HUES64 (cell line): Measurements from ENCODE around the gene P3H3.

Experiments
- H3K27ac ChIP-seq: 2 replicates; pipeline ENCODE4 v1.7.0; 2013; ENCODE audit warnings: low read depth, low read length, inconsistent platforms
- H3K27me3 ChIP-seq: 2 replicates; pipeline ENCODE4 v1.6.1; 2013; ENCODE audit warnings: mild to moderate bottlenecking, low read length; ENCODE audit not compliant: insufficient read depth
- H3K36me3 ChIP-seq: 2 replicates; pipeline ENCODE4 v1.6.1; 2013; ENCODE audit warnings: mild to moderate bottlenecking, low read length; ENCODE audit not compliant: insufficient read depth
- H3K4me1 ChIP-seq: 2 replicates; pipeline ENCODE4 v1.6.1; 2013; ENCODE audit warnings: mild to moderate bottlenecking, low read length, moderate library complexity; ENCODE audit not compliant: insufficient read depth
- H3K4me3 ChIP-seq: 2 replicates; pipeline ENCODE4 v1.5.1; 2013; ENCODE audit warnings: mild to moderate bottlenecking, low read length, moderate library complexity
- H3K9ac ChIP-seq: 2 replicates; pipeline ENCODE4 v1.6.1; 2013; ENCODE audit warnings: mild to moderate bottlenecking, low read depth, low read length
- H3K9me3 ChIP-seq: 2 replicates; pipeline ENCODE4 v1.6.1; 2013; ENCODE audit warnings: low read depth, low read length; ENCODE audit not compliant: insufficient read depth
- WGBS: fragments of 150-250, 120-280 bp; methylation state at CpG from one replicate; pipeline ENCODE4 v1.1.7; 2013; ENCODE audit warnings: missing lambda C conversion rate; 5-methylcytosine and 5-hydroxymethylcytosine counted together

The P3H3 gene

DNA sequence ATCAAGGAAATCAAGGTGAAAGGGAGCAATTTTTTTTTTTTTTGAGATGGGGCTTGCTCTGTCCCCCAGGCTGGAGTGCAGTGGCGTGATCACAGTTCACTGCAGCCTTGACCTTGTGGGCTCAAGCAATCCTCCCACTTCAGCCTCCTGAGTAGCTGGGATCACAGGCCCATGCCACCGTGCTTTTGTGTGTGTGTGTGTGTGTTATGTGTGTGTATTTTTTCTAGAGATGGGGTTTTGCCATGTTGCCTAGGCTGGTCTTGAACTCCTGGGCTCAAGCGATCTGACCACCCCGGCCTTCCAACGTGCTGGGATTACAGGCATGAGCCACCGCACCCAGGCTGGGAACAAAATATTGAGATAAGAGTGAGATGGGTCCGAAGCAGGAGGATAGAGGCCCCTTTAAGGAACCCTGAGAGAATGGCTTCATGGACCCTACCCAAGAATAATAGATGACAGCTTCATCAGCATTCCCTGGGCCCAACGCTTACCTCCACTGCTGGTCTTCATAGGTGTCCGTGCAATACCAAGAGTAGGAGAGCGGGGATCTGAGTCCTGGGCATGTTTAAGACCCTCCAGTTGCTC, 21.9 kb downstream of the P3H3 start:
- no peak overlapping the region for H3K27ac ChIP-seq
- H3K9ac ChIP-seq = peak overlapping the region; percentile 67
- peaks cover 51% of the 10 kb centered on the region for H3K36me3 ChIP-seq
- H3K9me3 ChIP-seq = no peaks in the 10 kb centered on the region
- H3K4me3 ChIP-seq = peak overlapping the region; percentile 70
- no peaks in the 10 kb centered on the region for H3K27me3 ChIP-seq
- WGBS = 86% methylated on average over 10 of the region's 10 CpGs
- H3K4me1 ChIP-seq = peaks cover 10% of the 10 kb centered on the region

- Histone ChIP-seq H3K4me3 (peak overlapping the region; percentile 70), H3K27me3 (no peaks in the 10 kb centered on the region), H3K9ac (peak overlapping the region; percentile 67), H3K9me3 (no peaks in the 10 kb centered on the region), H3K27ac (peak overlapping the region; percentile 19; the same call in 1 of the 2 replicates), H3K4me1 (peaks cover 10% of the 10 kb centered on the region), H3K36me3 (peaks cover 50% of the 10 kb centered on the region)
- WGBS = 9% methylated on average over 16 of the region's 16 CpGs
These were observed 22.6 kb downstream of the P3H3 start for GRCh38 chr12:6850796-6851152.

DNA sequence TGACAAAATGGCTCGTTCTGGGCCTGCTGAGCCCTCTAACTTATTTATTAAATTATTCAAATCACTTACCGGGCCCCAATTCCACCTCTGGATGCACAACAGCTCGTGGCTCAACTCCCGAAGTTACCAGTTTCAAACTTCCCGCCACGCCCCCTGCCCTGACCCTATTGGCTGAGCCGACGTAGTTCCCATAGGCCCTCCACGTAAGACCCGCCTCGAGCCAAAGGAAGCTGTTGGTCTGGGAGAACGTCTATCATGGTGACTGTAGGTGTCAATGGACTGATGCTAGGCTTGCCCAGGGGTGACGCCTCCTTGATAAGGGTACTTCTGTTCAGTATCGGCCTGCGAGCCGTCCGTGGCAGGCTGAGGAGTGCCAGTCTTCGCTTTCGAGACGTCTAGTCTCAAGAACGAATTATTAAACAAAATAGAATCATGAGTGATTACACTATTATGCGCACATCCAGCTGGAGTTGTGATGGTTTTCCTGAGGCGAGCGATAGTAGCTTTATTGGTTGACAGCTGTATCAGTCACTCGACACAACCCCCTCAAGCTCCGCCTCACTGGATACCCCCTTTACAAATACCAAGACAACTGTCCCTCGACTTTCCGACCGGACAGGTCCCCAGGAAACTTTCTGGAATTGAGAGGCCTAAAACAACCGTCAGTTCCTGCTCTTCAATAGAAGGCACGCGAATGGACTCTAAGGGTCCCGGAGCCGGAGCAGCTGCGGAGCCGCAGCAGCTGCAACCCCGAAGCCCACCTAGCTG, 23.1 kb downstream of the P3H3 start, which contains the start of gene CDCA3:
Gene CDCA3, minus strand, starts transcription at position 134 of the 768 bp plus-strand sequence. CDS start 334 bp downstream, outside the sequence.
- H3K4me3 ChIP-seq = peak within 1 kb of the TSS; percentile 70
- peaks cover 50% of the 10 kb centered on the region for H3K36me3 ChIP-seq
- under 1% methylated on average over 36 of the region's 37 CpGs for WGBS
- H3K4me1 ChIP-seq = peaks cover 10% of the 10 kb centered on the region
- H3K27ac ChIP-seq = peak within 1 kb of the TSS; percentile 76; the same call in 1 of the 2 replicates
- peak within 1 kb of the TSS; percentile 76 for H3K9ac ChIP-seq
- no peaks in the 10 kb centered on the region for H3K27me3 ChIP-seq
- no peaks in the 10 kb centered on the region for H3K9me3 ChIP-seq

- H3K27me3 ChIP-seq = no peaks in the 10 kb centered on the region
- peaks cover 50% of the 10 kb centered on the region for H3K36me3 ChIP-seq
- under 1% methylated on average over 65 of the region's 65 CpGs for WGBS
- H3K27ac ChIP-seq = peak within 1 kb of the TSS; percentile 76; the same call in 1 of the 2 replicates
- H3K9me3 ChIP-seq = no peaks in the 10 kb centered on the region
- H3K4me3 ChIP-seq = peak within 1 kb of the TSS; percentile 70
- H3K9ac ChIP-seq = peak within 1 kb of the TSS; percentile 76
- peaks cover 10% of the 10 kb centered on the region for H3K4me1 ChIP-seq
These were observed 23.9 kb downstream of the P3H3 start, which contains the start of gene USP5 for GRCh38 chr12:6851921-6852650. TSS of gene USP5 (plus strand) at chr12:6852150. CDS start at chr12:6852180, 30 bp downstream.

DNA sequence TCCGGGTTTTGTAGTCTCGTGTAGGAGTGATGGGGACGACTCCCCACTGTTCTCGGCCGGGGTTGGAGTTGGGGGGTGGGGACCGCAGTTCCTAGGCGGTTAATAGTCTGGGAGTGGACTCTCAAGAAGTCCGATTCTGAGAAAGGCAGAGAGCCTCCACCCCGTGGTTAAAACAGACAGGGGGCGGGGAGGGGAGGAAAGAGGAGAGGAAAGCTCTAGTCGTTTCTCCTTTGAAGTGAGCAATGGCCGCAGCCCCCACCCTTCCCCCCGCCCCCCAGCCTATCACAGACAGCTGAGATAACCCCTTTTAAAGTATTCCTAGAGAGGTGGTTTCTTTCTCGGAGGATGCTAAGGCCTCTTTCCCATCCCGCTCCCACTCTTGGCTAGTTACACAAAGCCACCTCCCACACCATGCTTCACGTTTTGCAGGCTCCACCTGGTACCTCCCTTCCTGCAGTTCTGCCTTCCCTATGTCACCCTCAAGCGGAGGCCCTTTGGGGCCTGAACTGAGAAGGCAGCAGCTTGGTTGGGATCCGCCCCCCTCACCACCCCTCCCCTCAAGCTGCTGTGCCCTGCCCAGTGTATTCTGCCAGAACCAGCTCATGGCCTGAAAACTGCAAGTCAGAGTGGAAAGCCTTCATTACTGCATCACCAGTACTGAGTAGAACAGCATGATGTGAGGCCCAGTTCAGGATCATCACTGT, 24.6 kb downstream of the P3H3 start:
- peak overlapping the region; percentile 57; the same call in 1 of the 2 replicates for H3K27ac ChIP-seq
- 3% methylated on average over 16 of the region's 18 CpGs for WGBS
- no peaks in the 10 kb centered on the region for H3K9me3 ChIP-seq
- H3K4me1 ChIP-seq = peaks cover 10% of the 10 kb centered on the region
- H3K4me3 ChIP-seq = peak overlapping the region; percentile 70
- H3K27me3 ChIP-seq = no peaks in the 10 kb centered on the region
- H3K36me3 ChIP-seq = peaks cover 50% of the 10 kb centered on the region
- peak overlapping the region; percentile 57; the same call in 1 of the 2 replicates for H3K9ac ChIP-seq

GRCh38 chr12:6853626-6854025, 25.4 kb downstream of the P3H3 start:
- H3K9me3 ChIP-seq = no peaks in the 10 kb centered on the region
- peak overlapping the region; percentile 70; the same call in 1 of the 2 replicates for H3K4me3 ChIP-seq
- peak overlapping the region; percentile 57; the same call in 1 of the 2 replicates for H3K9ac ChIP-seq
- H3K4me1 ChIP-seq = peaks cover 10% of the 10 kb centered on the region
- WGBS = 92% methylated on average over 1 of the region's 1 CpG
- H3K27me3 ChIP-seq = no peaks in the 10 kb centered on the region
- no peak overlapping the region for H3K27ac ChIP-seq
- peaks cover 51% of the 10 kb centered on the region for H3K36me3 ChIP-seq

DNA sequence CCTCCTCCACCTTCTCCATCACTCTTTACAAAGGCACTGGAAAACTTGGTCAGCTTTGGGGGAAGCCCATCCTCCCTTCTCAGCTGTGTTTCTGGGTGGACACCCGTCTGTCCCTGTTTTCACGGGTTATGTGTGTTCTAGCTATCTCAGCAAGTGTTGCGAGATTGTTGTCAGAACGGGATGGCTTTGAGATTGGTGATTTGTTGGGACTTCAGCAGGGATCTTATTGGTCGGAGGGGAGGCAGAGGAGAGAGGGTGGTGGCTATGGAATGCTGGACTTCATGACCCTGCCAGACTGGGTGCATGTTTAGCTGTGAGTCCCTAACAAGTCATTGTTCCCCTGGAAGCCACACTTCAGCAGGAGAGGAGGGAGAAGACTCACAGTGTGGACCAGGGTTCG, 25.8 kb downstream of the P3H3 start:
- no peaks in the 10 kb centered on the region for H3K9me3 ChIP-seq
- no peak overlapping the region; the same call in 1 of the 2 replicates for H3K27ac ChIP-seq
- H3K9ac ChIP-seq = no peak overlapping the region
- H3K27me3 ChIP-seq = no peaks in the 10 kb centered on the region
- no peak overlapping the region for H3K4me3 ChIP-seq
- peaks cover 10% of the 10 kb centered on the region for H3K4me1 ChIP-seq
- 91% methylated on average over 6 of the region's 6 CpGs for WGBS
- peaks cover 51% of the 10 kb centered on the region for H3K36me3 ChIP-seq

GRCh38 chr12:6855322-6855721, 27.1 kb downstream of the P3H3 start:
- no peaks in the 10 kb centered on the region for H3K9me3 ChIP-seq
- H3K27ac ChIP-seq = no peak overlapping the region
- H3K36me3 ChIP-seq = peaks cover 50% of the 10 kb centered on the region
- 95% methylated on average over 14 of the region's 14 CpGs for WGBS
- H3K4me3 ChIP-seq = no peak overlapping the region
- H3K9ac ChIP-seq = no peak overlapping the region
- peaks cover 8% of the 10 kb centered on the region for H3K4me1 ChIP-seq
- no peaks in the 10 kb centered on the region for H3K27me3 ChIP-seq

GRCh38 chr12:6858799-6859198, 30.6 kb downstream of the P3H3 start:
- Histone ChIP-seq H3K9ac (no peak overlapping the region), H3K4me1 (0 out of 2 replicates have a peak, but pooled peaks cover under 1% of the 10 kb centered on the region), H3K27me3 (no peaks in the 10 kb centered on the region), H3K27ac (no peak overlapping the region), H3K9me3 (no peaks in the 10 kb centered on the region), H3K36me3 (peaks cover 85% of the 10 kb centered on the region), H3K4me3 (no peak overlapping the region)
- 100% methylated on average over 1 of the region's 2 CpGs for WGBS

DNA sequence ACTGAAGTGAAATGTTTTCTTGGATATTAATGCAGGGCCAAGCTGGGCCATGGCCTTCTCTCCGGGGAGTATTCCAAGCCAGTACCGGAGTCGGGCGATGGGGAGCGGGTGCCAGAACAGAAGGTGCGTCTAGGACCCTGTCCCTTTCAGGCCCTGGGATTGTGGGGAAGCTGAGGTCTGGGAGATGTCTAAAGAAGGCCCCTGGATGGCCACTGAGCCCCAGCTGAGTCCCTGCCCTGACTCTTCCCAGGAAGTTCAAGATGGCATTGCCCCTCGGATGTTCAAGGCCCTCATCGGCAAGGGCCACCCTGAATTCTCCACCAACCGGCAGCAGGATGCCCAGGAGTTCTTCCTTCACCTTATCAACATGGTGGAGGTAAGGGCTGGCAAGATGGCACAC, 31.9 kb downstream of the P3H3 start:
- no peaks in the 10 kb centered on the region for H3K9me3 ChIP-seq
- H3K27ac ChIP-seq = no peak overlapping the region
- no peak overlapping the region for H3K9ac ChIP-seq
- no peaks in the 10 kb centered on the region for H3K4me1 ChIP-seq
- 95% methylated on average over 9 of the region's 9 CpGs for WGBS
- no peak overlapping the region for H3K4me3 ChIP-seq
- H3K27me3 ChIP-seq = no peaks in the 10 kb centered on the region
- peaks cover 94% of the 10 kb centered on the region for H3K36me3 ChIP-seq
